Endothelial cell of umbilical vein (primary cell): ENCODE data around the gene TRPC1. TPM values are rescaled to one million over a fixed set of nuclear protein-coding genes. Genes with fewer than 3 reads are reported as not detected.

Experiments used
- BruUV-seq: library from RNA; stranded (reverse); fragments of 400-500 nt; replicated peaks from 2 replicates; lab custom pipeline; 2021; lab: Mats Ljungman, UMichigan
- CTCF ChIA-PET: fragments of 300-600, 350-600 bp; sonication (Branson Sonifier 250); formaldehyde crosslinking; loops from one replicate; lab custom pipeline; 2021; ENCODE audit warnings: antibody characterized with exemption, inconsistent platforms; lab: Charles Lee
- POLR2A ChIA-PET: fragments of 300-600, 350-600 bp; sonication (Branson Sonifier 250); formaldehyde crosslinking; loops from one replicate; lab custom pipeline; 2021; ENCODE audit warnings: antibody characterized with exemption, inconsistent platforms; lab: Charles Lee
- DNase-seq: peaks from one replicate; pipeline ENCODE4 v3.0.0-alpha.2; 2011; ENCODE audit warnings: low read depth, low spot score
- FAIRE-seq: peaks from 2 replicates; lab custom pipeline; 2011; peaks lifted over from hg19 to GRCh38; lab: Jason Lieb, UNC
- H2AFZ ChIP-seq: 2 replicates; pipeline ENCODE4 v1.6.0; 2012; ENCODE audit warnings: low read depth, low read length, control low read depth, inconsistent platforms
- H3K27ac ChIP-seq: 2 replicates; pipeline ENCODE4 v1.5.1; 2011; ENCODE audit warnings: low read depth, mild to moderate bottlenecking, control low read depth, low read length, moderate library complexity; ENCODE audit not compliant: insufficient read depth
- H3K27me3 ChIP-seq, 2 experiments: 2 replicates each; pipeline versions ENCODE4 v1.6.0 to v1.6.1; 2011; ENCODE audit warnings: low read length in 2 of 2, mixed read lengths in 1 of 2; ENCODE audit not compliant: control insufficient read depth in 2 of 2, insufficient read depth in 2 of 2
- H3K36me3 ChIP-seq, 2 experiments: 2 replicates in 1 of 2; 3 replicates in 1 of 2; pipeline ENCODE4 v1.5.1; 2011; ENCODE audit warnings: low read length in 2 of 2, mild to moderate bottlenecking in 1 of 2, moderate library complexity in 1 of 2; ENCODE audit not compliant: control insufficient read depth in 2 of 2, insufficient read depth in 2 of 2; ENCODE audit errors: extremely low read depth in 1 of 2
- H3K4me1 ChIP-seq: 3 replicates; pipeline ENCODE4 v1.5.1; 2011; ENCODE audit warnings: mild to moderate bottlenecking, low read length; ENCODE audit not compliant: control insufficient read depth, insufficient read depth; ENCODE audit errors: extremely low read depth
- H3K4me2 ChIP-seq: 2 replicates; pipeline ENCODE4 v1.6.1; 2011; ENCODE audit warnings: low read length, control low read depth, mixed read lengths; ENCODE audit not compliant: insufficient read depth
- H3K4me3 ChIP-seq, 3 experiments: fragments of 200-600 bp in 1 of 3; sonication (generic), shearing (Covaris generic) in 1 of 3; replicated peaks in 1 of 3; 2 replicates each; pipeline ENCODE4 v1.5.1; 2011 to 2016; ENCODE audit warnings: control low read depth in 3 of 3, low read length in 3 of 3, mild to moderate bottlenecking in 2 of 3, inconsistent platforms in 1 of 3, low read depth in 1 of 3, moderate library complexity in 1 of 3; ENCODE audit not compliant: insufficient read depth in 1 of 3
- H3K79me2 ChIP-seq: 2 replicates; pipeline ENCODE4 v1.6.0; 2012; ENCODE audit warnings: low read length, inconsistent platforms; ENCODE audit not compliant: control insufficient read depth, insufficient read depth
- H3K9ac ChIP-seq: replicated peaks from 2 replicates; pipeline ENCODE3; 2011; ENCODE audit warnings: low read length, control low read depth; ENCODE audit not compliant: insufficient read depth; ENCODE audit errors: extremely low read depth
- H3K9me1 ChIP-seq: replicated peaks from 3 replicates; pipeline ENCODE4 v1.6.0; 2011; ENCODE audit warnings: mild to moderate bottlenecking, low read length; ENCODE audit not compliant: control insufficient read depth, insufficient read depth; ENCODE audit errors: extremely low read depth
- H3K9me3 ChIP-seq: replicated peaks from 2 replicates; pipeline ENCODE4 v1.5.1; 2012; ENCODE audit warnings: low read length, inconsistent platforms; ENCODE audit not compliant: control insufficient read depth, insufficient read depth
- H4K20me1 ChIP-seq: replicated peaks from 2 replicates; pipeline ENCODE3; 2011; ENCODE audit warnings: mild to moderate bottlenecking, low read length; ENCODE audit not compliant: control insufficient read depth, insufficient read depth; ENCODE audit errors: extremely low read depth
- EZH2 ChIP-seq: IDR thresholded peaks from 2 replicates; pipeline ENCODE4 v1.6.1; 2012; ENCODE audit warnings: borderline replicate concordance, low read depth, mild to moderate bottlenecking, moderate library complexity, low read length, inconsistent platforms; ENCODE audit not compliant: severe bottlenecking
- FOS ChIP-seq: IDR thresholded peaks from 2 replicates; pipeline ENCODE4 v1.6.1; 2011; ENCODE audit warnings: mild to moderate bottlenecking, low read length, moderate library complexity, borderline replicate concordance; ENCODE audit not compliant: insufficient read depth
- GATA2 ChIP-seq: IDR thresholded peaks from 2 replicates; pipeline ENCODE4 v1.7.0; 2011; ENCODE audit warnings: low read depth, mild to moderate bottlenecking, moderate library complexity, mixed read lengths, low read length; ENCODE audit not compliant: insufficient read length, insufficient read depth
- JUN ChIP-seq: IDR thresholded peaks from 2 replicates; pipeline ENCODE4 v1.6.1; 2011; ENCODE audit warnings: borderline replicate concordance, low read depth; ENCODE audit not compliant: insufficient read length, insufficient read depth
- MYC ChIP-seq: IDR thresholded peaks from one replicate; pipeline ENCODE4 v1.6.1; 2011; ENCODE audit warnings: mild to moderate bottlenecking, low read depth, low read length
- POLR2A ChIP-seq: IDR thresholded peaks from 2 replicates; pipeline ENCODE4 v1.6.1; 2012; ENCODE audit warnings: low read depth, mild to moderate bottlenecking, control low read depth, low read length
- POLR2AphosphoS5 ChIP-seq: IDR thresholded peaks from 2 replicates; pipeline ENCODE4 v1.6.1; 2012; ENCODE audit warnings: low read depth, mild to moderate bottlenecking, control low read depth, low read length, moderate library complexity; ENCODE audit not compliant: insufficient read depth
- dilution Hi-C: fragments of 300-500 bp; cut with MboI; formaldehyde crosslinking; loops from one replicate; pipeline ENCODE4 v1.15.0; 2019; ENCODE audit warnings: low sequenced_read_pairs; ENCODE audit not compliant: extremely low pct_ligation_motif_present
- intact Hi-C: fragments of 100-400 bp; cut with micrococcal nuclease; formaldehyde crosslinking; loops from one replicate; pipeline ENCODE4 v1.10.0; 2022
- polyA plus RNA-seq, 4 experiments: library from polyadenylated mRNA; depleted of rRNA in 3 of 4; stranded (reverse) in 3 of 4; unstranded in 1 of 4; fragments of >200 nt; gene quantifications; 2 replicates each; pipeline versions ENCODE4 v1.2.1 to v1.2.3, GENCODE V29; 2011 to 2012; ENCODE audit warnings: missing spikeins in 1 of 4
- total RNA-seq: library from RNA; stranded (reverse); gene quantifications from 2 replicates; pipeline ENCODE4 v1.2.3, GENCODE V29; 2021
- TF ChIP-seq, protein P1 (sequence below), 2 donors: IDR thresholded peaks; 1 replicate in 1 of 2; 2 replicates in 1 of 2; pipeline ENCODE4 v1.5.1; 2011; ENCODE audit warnings: low read length in 2 of 2, mild to moderate bottlenecking in 2 of 2, moderate library complexity in 2 of 2, control low read depth in 1 of 2, inconsistent platforms in 1 of 2, low read depth in 1 of 2; ENCODE audit not compliant: insufficient read depth in 1 of 2; ENCODE audit errors: extremely low read depth in 1 of 2
- TF ChIP-seq, protein P2 (sequence below): IDR thresholded peaks from 2 replicates; pipeline ENCODE4 v1.6.1; 2011; ENCODE audit not compliant: insufficient read depth, insufficient read length

Gene TRPC1
- total and polyA plus RNA-seq, 2 donors (not counting 3 experiments of a cell fraction or from before 2014, with no cell fraction given), result 3.5 to 5.9 TPM

DNA sequence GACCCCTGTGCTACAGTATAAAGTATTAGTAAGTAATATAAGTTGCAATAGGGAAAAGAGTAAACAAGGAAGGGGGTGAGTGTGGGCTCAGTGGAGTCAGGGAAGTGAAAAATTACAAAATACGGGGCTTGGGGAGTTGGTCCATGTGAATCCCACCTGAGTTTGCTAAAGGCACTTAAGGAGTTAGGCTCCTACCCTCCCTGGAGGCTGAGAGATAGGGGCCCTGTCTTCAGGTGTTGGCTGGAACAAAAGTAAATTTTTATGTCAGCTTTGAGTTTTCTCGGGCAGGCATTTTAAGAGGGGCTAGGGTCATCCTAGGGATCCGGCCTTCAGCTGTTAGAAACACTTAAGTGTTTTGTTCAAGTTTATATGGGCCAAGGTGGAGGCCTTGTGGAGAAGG, 8.2 kb downstream of the TRPC1 start:
- H3K36me3 ChIP-seq, result no peaks in the 10 kb centered on the region
- H3K4me3 ChIP-seq, result no peak overlapping the region
- H3K4me2 ChIP-seq, result no peak overlapping the region
- H3K27me3 ChIP-seq, result no peaks in the 10 kb centered on the region
- no peaks in the 10 kb centered on the region for H3K9me1 ChIP-seq
- H3K27ac ChIP-seq, result no peak overlapping the region
- no peak overlapping the region for H3K9ac ChIP-seq
- H3K79me2 ChIP-seq, result no peaks in the 10 kb centered on the region
- ChIA-PET POLR2A (no interaction called here), CTCF (interaction anchor here (1.2 kb wide), 1 partner anchor 71 kb away, joined by 3 read pairs; no protein-coding TSS in a partner anchor)
- H3K9me3 ChIP-seq, result no peaks in the 10 kb centered on the region
- FAIRE-seq (no peak), DNase-seq (no peak)
- intact Hi-C loops (no loop called here), dilution Hi-C loops (no loop called here)
- no TSS peak for BruUV-seq
- no peak overlapping the region for H2AFZ ChIP-seq
- TF ChIP-seq GATA2, result no peak
- TF ChIP-seq, protein P1, sequence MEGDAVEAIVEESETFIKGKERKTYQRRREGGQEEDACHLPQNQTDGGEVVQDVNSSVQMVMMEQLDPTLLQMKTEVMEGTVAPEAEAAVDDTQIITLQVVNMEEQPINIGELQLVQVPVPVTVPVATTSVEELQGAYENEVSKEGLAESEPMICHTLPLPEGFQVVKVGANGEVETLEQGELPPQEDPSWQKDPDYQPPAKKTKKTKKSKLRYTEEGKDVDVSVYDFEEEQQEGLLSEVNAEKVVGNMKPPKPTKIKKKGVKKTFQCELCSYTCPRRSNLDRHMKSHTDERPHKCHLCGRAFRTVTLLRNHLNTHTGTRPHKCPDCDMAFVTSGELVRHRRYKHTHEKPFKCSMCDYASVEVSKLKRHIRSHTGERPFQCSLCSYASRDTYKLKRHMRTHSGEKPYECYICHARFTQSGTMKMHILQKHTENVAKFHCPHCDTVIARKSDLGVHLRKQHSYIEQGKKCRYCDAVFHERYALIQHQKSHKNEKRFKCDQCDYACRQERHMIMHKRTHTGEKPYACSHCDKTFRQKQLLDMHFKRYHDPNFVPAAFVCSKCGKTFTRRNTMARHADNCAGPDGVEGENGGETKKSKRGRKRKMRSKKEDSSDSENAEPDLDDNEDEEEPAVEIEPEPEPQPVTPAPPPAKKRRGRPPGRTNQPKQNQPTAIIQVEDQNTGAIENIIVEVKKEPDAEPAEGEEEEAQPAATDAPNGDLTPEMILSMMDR (IDR thresholded peaks at IDR 0.05; ENCODE audit: extremely low read depth in 1 of 2, insufficient read depth in 1 of 2, low read depth in 1 of 2, low read length in 2 of 2), result no peak
- TF ChIP-seq, protein P2, sequence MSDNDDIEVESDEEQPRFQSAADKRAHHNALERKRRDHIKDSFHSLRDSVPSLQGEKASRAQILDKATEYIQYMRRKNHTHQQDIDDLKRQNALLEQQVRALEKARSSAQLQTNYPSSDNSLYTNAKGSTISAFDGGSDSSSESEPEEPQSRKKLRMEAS, result no peak
- TF ChIP-seq EZH2, result no peak
- no peak for TF ChIP-seq FOS
- no peak for TF ChIP-seq POLR2AphosphoS5
- no peak for TF ChIP-seq MYC
- no peak for TF ChIP-seq POLR2A
- TF ChIP-seq JUN, result no peak
- H3K4me1 ChIP-seq, result no peaks in the 10 kb centered on the region
- H4K20me1 ChIP-seq, result no peaks in the 10 kb centered on the region
